Duodenal mucosa (tissue), 2 donors: ENCODE results near the gene GNG7.
"Not testable (repeated sequence)": the region's sequence is repeated elsewhere in the genome, so short reads cannot be mapped to it uniquely, and the experiment has no call there.

Experiments used
- H3K27ac ChIP-seq: one replicate; pipeline ENCODE4 v1.7.0; 2013; ENCODE audit warnings: low read depth, low read length
- H3K27me3 ChIP-seq, 2 donors: one replicate each; pipeline ENCODE4 v1.7.0; 2013; ENCODE audit warnings: low read length in 2 of 2, control low read depth in 1 of 2; ENCODE audit not compliant: insufficient read depth in 2 of 2, control insufficient read depth in 1 of 2
- H3K36me3 ChIP-seq, 2 donors: one replicate each; pipeline ENCODE4 v1.7.0; 2013; ENCODE audit warnings: low read length in 2 of 2, control low read depth in 1 of 2; ENCODE audit not compliant: insufficient read depth in 2 of 2, control insufficient read depth in 1 of 2
- H3K4me1 ChIP-seq, 2 donors: one replicate each; pipeline ENCODE4 v1.7.0; 2013; ENCODE audit warnings: low read length in 2 of 2, control low read depth in 1 of 2; ENCODE audit not compliant: insufficient read depth in 2 of 2, control insufficient read depth in 1 of 2
- H3K4me3 ChIP-seq, 2 donors: one replicate each; pipeline ENCODE4 v1.7.0; 2013; ENCODE audit warnings: low read length in 2 of 2, low read depth in 1 of 2
- H3K9ac ChIP-seq, 2 donors: one replicate each; pipeline ENCODE4 v1.7.0; 2013; ENCODE audit warnings: low read length in 2 of 2, low read depth in 1 of 2
- H3K9me3 ChIP-seq, 2 donors: one replicate each; pipeline ENCODE4 v1.7.0; 2013; ENCODE audit warnings: low read length in 2 of 2, control low read depth in 1 of 2; ENCODE audit not compliant: control insufficient read depth in 1 of 2

The GNG7 gene

GRCh38 chr19:2659856-2660432 lies 42.5 kb downstream of the GNG7 start:
- Histone ChIP-seq H3K27ac (no peak overlapping the region), H3K4me1 (no peaks in the 10 kb centered on the region), H3K27me3 (no peaks in the 10 kb centered on the region), H3K36me3 (no peaks in the 10 kb centered on the region), H3K4me3 (no peak overlapping the region), H3K9me3 (peaks cover 2 to 3% of the 10 kb centered on the region in 2 donors), H3K9ac (no peak overlapping the region)

GRCh38 chr19:2656533-2656932 lies 46.0 kb downstream of the GNG7 start:
- H3K4me3 ChIP-seq, result no peak overlapping the region
- no peak overlapping the region for H3K9ac ChIP-seq
- no peaks in the 10 kb centered on the region for H3K36me3 ChIP-seq
- H3K27ac ChIP-seq, result no peak overlapping the region
- H3K4me1 ChIP-seq, result peaks cover 0 to 9% of the 10 kb centered on the region in 2 donors
- no peaks in the 10 kb centered on the region for H3K27me3 ChIP-seq
- peaks cover 0 to under 1% of the 10 kb centered on the region in 2 donors for H3K9me3 ChIP-seq

- H3K27me3 ChIP-seq, result no peaks in the 10 kb centered on the region
- no peaks in the 10 kb centered on the region for H3K36me3 ChIP-seq
- H3K9me3 ChIP-seq, result no peaks in the 10 kb centered on the region
- H3K4me1 ChIP-seq, result peaks cover 0 to 9% of the 10 kb centered on the region in 2 donors
- no peak overlapping the region for H3K27ac ChIP-seq
- no peak overlapping the region for H3K9ac ChIP-seq
- H3K4me3 ChIP-seq, result no peak overlapping the region
These were observed 48.5 kb downstream of the GNG7 start for GRCh38 chr19:2653710-2654707.

DNA sequence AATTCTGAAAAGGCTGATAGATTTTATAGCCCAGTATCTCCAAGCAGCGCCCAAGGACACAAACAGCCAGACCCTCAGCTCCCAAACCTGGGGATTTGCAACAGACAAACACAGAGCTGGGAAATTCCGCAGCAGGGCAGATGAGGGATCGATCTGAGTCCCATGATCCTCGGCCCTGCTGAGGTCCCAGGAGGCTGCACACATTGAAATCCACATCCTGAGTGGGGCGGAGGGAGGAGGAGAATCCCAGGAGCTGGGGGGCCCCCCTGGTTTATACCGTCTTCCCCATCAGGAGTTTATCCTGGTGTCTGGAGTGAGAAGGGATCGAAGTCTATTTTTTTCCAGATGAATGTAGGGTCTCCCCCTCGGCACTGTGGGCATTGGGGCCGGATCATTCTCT lies 49.3 kb downstream of the GNG7 start:
- no peak overlapping the region for H3K9ac ChIP-seq
- no peaks in the 10 kb centered on the region for H3K9me3 ChIP-seq
- H3K4me3 ChIP-seq, result no peak overlapping the region
- H3K36me3 ChIP-seq, result no peaks in the 10 kb centered on the region
- H3K4me1 ChIP-seq, result peaks cover 0 to 9% of the 10 kb centered on the region in 2 donors
- no peaks in the 10 kb centered on the region for H3K27me3 ChIP-seq
- H3K27ac ChIP-seq, result no peak overlapping the region

GRCh38 chr19:2652504-2653099 lies 49.9 kb downstream of the GNG7 start:
- Histone ChIP-seq H3K9me3 (no peaks in the 10 kb centered on the region), H3K27ac (no peak overlapping the region), H3K9ac (no peak overlapping the region), H3K4me1 (peaks cover 0 to 9% of the 10 kb centered on the region in 2 donors), H3K27me3 (no peaks in the 10 kb centered on the region), H3K36me3 (no peaks in the 10 kb centered on the region), H3K4me3 (no peak overlapping the region)

DNA sequence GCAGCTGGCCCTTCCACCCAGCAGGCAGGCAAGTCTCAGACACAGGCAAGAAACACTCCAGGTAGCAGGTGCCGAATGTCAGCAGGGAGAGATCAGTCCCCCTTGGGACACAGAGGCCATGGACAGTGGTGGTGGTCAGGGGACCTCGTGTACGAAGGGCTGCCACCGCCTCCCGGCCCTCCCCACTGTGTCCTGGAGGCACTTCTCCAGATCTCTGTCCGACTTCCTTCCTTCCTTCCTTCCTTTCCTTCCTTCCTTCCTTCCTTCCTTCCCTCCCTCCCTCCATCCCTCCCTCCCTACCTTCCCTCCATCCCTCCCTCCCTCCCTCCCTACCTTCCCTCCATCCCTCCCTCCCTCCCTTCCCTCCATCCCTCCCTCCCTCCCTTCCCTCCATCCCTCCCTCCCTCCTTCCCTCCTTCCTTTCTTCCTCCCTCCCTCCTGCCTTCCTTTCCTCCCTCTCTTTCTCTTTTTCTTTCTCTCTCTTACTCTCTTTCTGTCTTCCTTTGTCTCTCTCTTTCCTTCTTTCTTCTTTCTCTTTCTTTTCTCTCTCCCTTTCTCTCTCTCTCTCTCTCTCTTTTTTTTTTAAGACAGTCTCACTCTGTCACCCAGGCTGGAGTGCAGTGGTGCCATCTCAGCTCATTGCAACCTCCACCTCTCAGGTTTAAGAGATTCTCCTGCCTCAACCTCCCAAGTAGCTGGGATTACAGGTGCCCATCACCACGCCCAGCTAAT lies 51.3 kb downstream of the GNG7 start:
- not testable (repeated sequence) for H3K36me3 ChIP-seq, H3K27ac ChIP-seq, H3K9me3 ChIP-seq, H3K9ac ChIP-seq, H3K4me1 ChIP-seq, H3K4me3 ChIP-seq, H3K27me3 ChIP-seq

DNA sequence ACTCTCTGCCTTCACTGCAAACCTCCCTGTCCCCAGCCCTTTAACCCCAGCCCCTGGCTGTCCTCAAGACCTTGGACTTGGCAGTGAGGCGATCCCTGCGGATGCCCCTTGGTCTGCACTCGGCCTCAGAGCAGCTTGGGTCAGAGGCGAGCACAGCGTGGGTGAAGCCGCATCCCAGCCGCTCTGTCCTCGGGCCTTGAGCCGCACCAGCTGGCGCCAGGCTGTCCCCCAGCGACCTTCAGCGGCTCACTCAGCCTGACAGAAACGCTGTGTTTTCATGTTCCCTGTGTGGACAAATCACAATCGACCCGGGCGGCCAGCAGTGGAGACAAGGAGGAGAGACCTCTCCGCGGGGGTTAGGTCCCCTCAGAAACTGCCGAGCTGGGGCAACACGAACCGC lies 52.0 kb downstream of the GNG7 start:
- no peaks in the 10 kb centered on the region for H3K27me3 ChIP-seq
- no peaks in the 10 kb centered on the region for H3K9me3 ChIP-seq
- no peaks in the 10 kb centered on the region for H3K36me3 ChIP-seq
- no peak overlapping the region for H3K9ac ChIP-seq
- H3K4me1 ChIP-seq, result peaks cover 0 to 9% of the 10 kb centered on the region in 2 donors
- no peak overlapping the region for H3K4me3 ChIP-seq
- no peak overlapping the region for H3K27ac ChIP-seq

DNA sequence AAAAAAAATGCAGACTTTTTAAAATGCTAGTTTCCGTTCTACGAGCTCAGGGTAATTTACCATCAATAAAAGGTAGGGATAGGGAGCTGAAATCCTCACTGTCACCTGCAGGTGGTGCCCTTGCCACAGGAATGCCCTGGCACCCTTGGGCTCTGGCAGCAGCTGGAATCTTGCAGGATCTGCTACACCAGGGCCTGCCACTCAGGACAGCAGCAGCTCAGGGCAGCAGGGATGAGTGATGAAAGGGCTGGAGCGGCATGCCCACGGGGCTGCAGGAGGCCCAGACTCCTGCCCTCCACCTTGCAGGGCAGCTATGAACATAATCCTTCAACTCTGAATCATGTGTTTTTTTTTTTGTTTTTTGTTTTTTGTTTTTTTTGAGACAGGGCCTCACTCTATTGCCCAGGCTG lies 54.0 kb downstream of the GNG7 start:
- Histone ChIP-seq H3K4me1 (peaks cover 0 to 7% of the 10 kb centered on the region in 2 donors), H3K36me3 (no peaks in the 10 kb centered on the region), H3K4me3 (no peak overlapping the region), H3K27ac (no peak overlapping the region), H3K27me3 (peaks cover 0 to 3% of the 10 kb centered on the region in 2 donors), H3K9me3 (no peaks in the 10 kb centered on the region), H3K9ac (no peak overlapping the region)

DNA sequence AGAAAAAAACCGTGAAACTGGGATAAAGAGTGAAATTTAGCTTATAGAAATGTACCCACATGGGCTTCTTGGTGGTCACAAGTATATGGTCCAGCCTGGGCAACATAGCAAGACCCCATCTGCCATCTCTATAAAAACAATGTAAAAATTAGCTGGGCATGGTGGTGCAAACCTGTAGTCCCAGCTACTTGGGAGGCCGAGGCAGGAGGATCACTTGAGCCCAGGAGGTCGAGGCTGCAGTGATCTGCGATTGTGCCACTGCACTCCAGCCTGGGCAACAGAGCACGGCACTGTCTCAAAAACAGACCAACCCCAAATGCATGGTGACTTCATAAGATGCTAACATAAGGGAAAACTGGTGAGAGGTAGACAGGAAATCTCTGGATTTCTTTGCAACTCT lies 54.4 kb downstream of the GNG7 start:
- H3K36me3 ChIP-seq, result no peaks in the 10 kb centered on the region
- peaks cover 0 to 3% of the 10 kb centered on the region in 2 donors for H3K27me3 ChIP-seq
- no peak overlapping the region for H3K27ac ChIP-seq
- no peak overlapping the region for H3K9ac ChIP-seq
- H3K4me1 ChIP-seq, result peaks cover 0 to 3% of the 10 kb centered on the region in 2 donors
- H3K4me3 ChIP-seq, result no peak overlapping the region
- no peaks in the 10 kb centered on the region for H3K9me3 ChIP-seq
